H4 (cell line): ENCODE data around the gene PRAMEF10. TPM values are rescaled to one million over a fixed set of nuclear protein-coding genes. Genes with fewer than 3 reads are reported as not detected.
A peak's percentile ranks its signal among the peaks of the same experiment; 100 is the strongest.
"Not testable (repeated sequence)": the region's sequence is repeated elsewhere in the genome, so short reads cannot be mapped to it uniquely, and the experiment has no call there.

ENCODE experiments used
- DNase-seq: peaks from one replicate; pipeline ENCODE4 v3.0.0-alpha.2; 2015; ENCODE audit warnings: low spot score
- total RNA-seq: library from RNA; depleted of rRNA; stranded (reverse); fragments of >200 nt; shearing (Covaris generic); gene quantifications from 2 replicates; pipeline ENCODE4 v1.2.3, GENCODE V29; 2014; rRNA removed

The PRAMEF10 gene
- total RNA-seq, result not detected in 2 replicates

DNA sequence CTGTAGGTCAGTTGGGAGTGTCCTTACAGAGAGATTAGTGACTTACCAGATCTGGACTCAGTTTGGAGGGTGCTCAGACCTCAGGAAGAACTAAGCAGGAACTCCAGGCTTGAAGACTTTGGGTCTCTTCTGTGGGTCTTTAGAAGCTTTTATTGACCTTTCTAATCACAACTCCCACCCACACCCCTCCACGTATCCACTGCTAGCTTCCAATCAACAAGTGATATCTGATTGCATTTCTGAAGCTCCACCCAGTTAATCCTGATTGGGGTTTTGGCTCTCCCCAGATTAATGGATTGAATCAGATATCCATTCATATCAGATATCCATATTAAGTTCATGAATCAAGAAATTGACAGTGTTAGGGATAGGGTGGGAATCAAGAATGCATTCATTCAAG is at the start of gene PRAMEF10:
TSS of gene PRAMEF10 (minus strand) at position 101 of the 400 bp plus-strand sequence. CDS start 2,423 bp downstream, outside the sequence.
- not testable (repeated sequence) for DNase-seq

GRCh38 chr1:12947480-12947879 is 49.4 kb upstream of the PRAMEF10 start, which contains the start of gene PRAMEF6:
TSS of gene PRAMEF6 (minus strand) at chr1:12947580. CDS start at chr1:12942518, 5,062 bp downstream.
- DNase-seq, result not testable (repeated sequence)

GRCh38 chr1:12924368-12924767 is 26.3 kb upstream of the PRAMEF10 start:
- DNase-seq, result not testable (repeated sequence)

GRCh38 chr1:12921749-12922148 is 23.7 kb upstream of the PRAMEF10 start:
- not testable (repeated sequence) for DNase-seq

- not testable (repeated sequence) for DNase-seq
These were observed 18.2 kb upstream of the PRAMEF10 start, which contains the start of gene PRAMEF7 for GRCh38 chr1:12916310-12916709. TSS of gene PRAMEF7 (plus strand) at chr1:12916610. CDS start at chr1:12917693, 1,083 bp downstream.

DNA sequence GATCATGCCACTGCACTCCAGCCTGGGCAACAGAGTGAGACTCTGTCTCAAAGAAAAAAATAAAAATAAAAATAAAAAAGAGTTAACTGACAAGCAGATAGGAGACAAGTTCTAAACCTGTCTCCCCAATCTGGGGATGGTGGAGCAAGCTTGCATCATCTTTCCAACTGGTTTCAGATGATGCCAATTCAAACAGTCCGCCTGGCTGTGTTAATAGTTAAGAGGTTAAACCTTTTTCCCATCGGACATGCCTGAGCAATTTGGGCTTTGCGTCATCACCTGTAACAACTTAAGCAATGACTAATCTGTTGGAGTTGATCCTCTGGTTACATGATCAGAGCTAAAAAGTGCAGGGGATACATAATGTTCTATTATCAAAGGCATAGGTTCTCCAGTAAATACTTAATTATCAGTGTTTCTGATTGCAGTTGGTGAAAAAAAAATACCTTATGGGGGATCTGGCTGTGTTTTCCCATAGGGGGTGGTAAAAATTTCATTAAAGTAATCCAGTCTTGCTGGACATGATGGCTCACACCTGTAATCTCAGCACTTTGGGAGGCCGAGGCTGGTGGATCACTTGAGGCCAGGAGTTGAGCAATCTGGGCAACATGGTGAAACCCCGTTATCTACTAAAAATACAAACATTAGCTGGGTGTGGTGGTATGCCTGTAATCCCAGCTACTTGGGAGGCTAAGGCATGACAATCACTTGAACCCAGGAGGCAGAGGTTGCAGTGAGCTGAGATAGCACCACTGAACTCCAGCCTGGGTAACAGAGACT is 5.9 kb upstream of the PRAMEF10 start:
- DNase-seq, result not testable (repeated sequence)

GRCh38 chr1:12899186-12899585 is 1.1 kb upstream of the PRAMEF10 start:
- not testable (repeated sequence) for DNase-seq

DNA sequence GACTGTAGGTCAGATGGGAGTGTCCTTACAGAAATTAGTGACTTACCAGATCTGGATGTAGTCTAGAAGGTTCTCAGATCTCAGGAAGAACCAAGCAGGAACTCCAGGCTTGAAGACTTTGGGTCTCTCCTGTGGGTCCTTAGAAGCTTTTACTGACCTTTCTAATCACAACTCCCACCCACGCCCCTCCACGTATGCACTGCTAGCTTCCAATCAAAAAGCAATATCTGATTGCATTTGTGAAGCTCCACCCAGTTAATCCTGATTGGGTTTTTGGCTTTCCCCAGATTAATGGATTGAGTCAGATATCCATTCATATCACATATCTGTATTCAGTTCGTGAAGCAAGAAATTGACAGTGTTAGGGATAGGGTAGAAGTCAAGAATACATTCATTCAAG is 12.0 kb downstream of the PRAMEF10 start, which contains the start of gene PRAMEF4:
TSS of gene PRAMEF4 (minus strand) at position 101 of the 400 bp plus-strand sequence. CDS start 2,807 bp downstream, outside the sequence.
- DNase-seq, result not testable (repeated sequence)

DNA sequence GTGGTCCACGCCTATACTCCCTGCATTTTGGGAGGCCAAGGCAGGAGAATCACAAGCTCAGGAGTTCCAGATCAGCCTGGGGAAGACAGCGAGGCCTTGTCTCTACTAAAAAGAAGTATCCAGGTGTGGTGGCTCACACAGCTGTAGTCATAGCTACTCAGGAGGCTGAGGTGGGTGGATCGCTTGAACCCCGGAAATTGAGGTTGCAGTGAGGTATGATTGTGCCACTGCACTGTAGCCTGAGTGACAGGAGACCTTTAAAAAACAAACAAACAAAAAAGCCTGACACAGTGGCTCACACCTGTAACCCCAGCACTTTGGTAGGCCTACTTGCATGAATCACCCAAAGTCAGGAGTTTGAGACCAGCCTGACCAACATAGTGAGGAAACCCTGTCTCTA is 19.6 kb downstream of the PRAMEF10 start:
- not testable (repeated sequence) for DNase-seq

- DNase-seq, result not testable (repeated sequence)
These were observed 34.8 kb downstream of the PRAMEF10 start for GRCh38 chr1:12863131-12863880.

- DNase-seq, result not testable (repeated sequence)
These were observed 41.3 kb downstream of the PRAMEF10 start, which contains the start of gene PRAMEF2 for GRCh38 chr1:12856786-12857185. TSS of gene PRAMEF2 (plus strand) at chr1:12857086. CDS start at chr1:12859010, 1,924 bp downstream.

DNA sequence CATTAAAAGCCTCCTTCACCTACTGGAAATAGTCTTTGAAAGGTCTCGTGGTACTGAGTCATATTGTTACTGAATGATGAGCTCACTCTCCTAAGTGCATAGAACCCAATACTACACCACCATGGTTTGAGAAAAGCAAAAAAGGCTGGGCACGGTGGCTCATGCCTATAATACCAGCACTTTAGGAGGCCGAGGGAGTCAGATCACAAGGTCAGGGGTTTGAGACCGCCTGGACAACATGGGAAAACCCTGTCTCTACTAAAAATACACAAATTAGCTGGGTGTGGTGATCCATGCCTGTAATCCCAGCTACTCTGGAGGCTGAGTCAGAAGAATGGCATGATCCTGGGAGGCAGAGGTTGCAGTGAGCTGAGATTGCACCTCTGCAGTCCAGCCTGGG is 46.3 kb downstream of the PRAMEF10 start:
- peak; percentile 57 for DNase-seq

DNA sequence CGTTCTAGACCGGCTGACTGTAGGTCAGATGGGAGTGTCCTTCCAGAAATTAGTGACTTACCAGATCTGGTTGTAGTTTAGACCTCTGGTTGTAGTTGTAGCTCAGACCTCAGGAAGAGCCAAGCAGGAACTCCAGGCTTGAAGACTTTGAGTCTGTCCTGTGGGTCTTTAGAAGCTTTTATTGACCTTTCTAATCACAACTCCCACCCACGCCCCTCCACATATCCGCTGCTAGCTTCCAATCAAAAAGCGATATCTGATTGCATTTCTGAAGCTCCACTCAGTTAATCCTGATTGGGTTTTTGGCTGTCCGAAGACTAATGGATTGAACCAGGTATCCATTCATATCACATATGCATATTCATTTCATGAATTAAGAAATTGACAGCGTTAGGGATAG is 49.5 kb downstream of the PRAMEF10 start, which contains the start of gene HNRNPCL1:
TSS of gene HNRNPCL1 (minus strand) at position 101 of the 400 bp plus-strand sequence. CDS start 431 bp downstream, outside the sequence.
- not testable (repeated sequence) for DNase-seq

Other genes starting within 250 kb of the PRAMEF10 start
- gene AADACL3, start 182.2 kb downstream of the PRAMEF10 start, total RNA-seq, result not detected in 2 replicates
- gene CFAP107, start 152.1 kb downstream of the PRAMEF10 start, total RNA-seq, result not detected in 2 replicates
- not detected in 2 replicates for gene PRAMEF12, start 124.5 kb downstream of the PRAMEF10 start, total RNA-seq
- not detected in 2 replicates for gene PRAMEF1, start 106.9 kb downstream of the PRAMEF10 start, total RNA-seq
- not detected in 2 replicates for gene PRAMEF11, start 66.9 kb downstream of the PRAMEF10 start, total RNA-seq
- gene HNRNPCL1, start 49.5 kb downstream of the PRAMEF10 start, total RNA-seq, result not detected in 2 replicates
- gene PRAMEF2, start 41.2 kb downstream of the PRAMEF10 start, total RNA-seq, result not detected in 2 replicates
- gene PRAMEF4, start 12.1 kb downstream of the PRAMEF10 start, total RNA-seq, result not detected in 2 replicates
- gene PRAMEF7, start 18.3 kb upstream of the PRAMEF10 start, total RNA-seq, result not detected in 2 replicates
- not detected in 2 replicates for gene PRAMEF6, start 49.3 kb upstream of the PRAMEF10 start, total RNA-seq
- gene PRAMEF27, start 158.3 kb upstream of the PRAMEF10 start, total RNA-seq, result not detected in 2 replicates
- gene HNRNPCL3, start 162.5 kb upstream of the PRAMEF10 start, total RNA-seq, result not detected in 2 replicates
- gene PRAMEF25, start 172.5 kb upstream of the PRAMEF10 start, total RNA-seq, result not detected in 2 replicates
- gene HNRNPCL2, start 218.6 kb upstream of the PRAMEF10 start, total RNA-seq, result not detected in 2 replicates